IPS DF 19.7 (cell line): ENCODE results near the gene ZNF366.

Experiments
- DNase-seq: peaks from one replicate; pipeline ENCODE4 v3.0.0-alpha.2; 2013; ENCODE audit warnings: low read depth, low spot score

ZNF366 gene

GRCh38 chr5:72494623-72495124 is 12.5 kb downstream of the ZNF366 start:
- no peak for DNase-seq

- no peak for DNase-seq
Measured at GRCh38 chr5:72489536-72489935, 17.7 kb downstream of the ZNF366 start.

GRCh38 chr5:72488756-72489155 is 18.5 kb downstream of the ZNF366 start:
- DNase-seq: no peak

- DNase-seq: no peak
Measured at GRCh38 chr5:72487177-72487576, 20.0 kb downstream of the ZNF366 start.

- no peak for DNase-seq
Measured at GRCh38 chr5:72486371-72486770, 20.8 kb downstream of the ZNF366 start.

- no peak for DNase-seq
Measured at GRCh38 chr5:72485430-72485974, 21.7 kb downstream of the ZNF366 start.

- DNase-seq: no peak
Measured at GRCh38 chr5:72482046-72482445, 25.2 kb downstream of the ZNF366 start.

GRCh38 chr5:72480841-72481240 is 26.4 kb downstream of the ZNF366 start:
- DNase-seq: no peak

- DNase-seq: no peak
Measured at GRCh38 chr5:72479921-72480320, 27.3 kb downstream of the ZNF366 start.

- DNase-seq: no peak
Measured at GRCh38 chr5:72478684-72479083, 28.5 kb downstream of the ZNF366 start.

- no peak for DNase-seq
Measured at GRCh38 chr5:72478276-72478675, 28.9 kb downstream of the ZNF366 start.

GRCh38 chr5:72477644-72478043 is 29.6 kb downstream of the ZNF366 start:
- no peak for DNase-seq

- DNase-seq: no peak
Measured at GRCh38 chr5:72477176-72477575, 30.0 kb downstream of the ZNF366 start.

GRCh38 chr5:72476721-72477120 is 30.5 kb downstream of the ZNF366 start:
- no peak for DNase-seq

GRCh38 chr5:72476275-72476674 is 30.9 kb downstream of the ZNF366 start:
- no peak for DNase-seq

GRCh38 chr5:72474516-72474915 is 32.7 kb downstream of the ZNF366 start:
- no peak for DNase-seq

- DNase-seq: no peak
Measured at GRCh38 chr5:72474046-72474500, 33.1 kb downstream of the ZNF366 start.

GRCh38 chr5:72472666-72473422 is 34.4 kb downstream of the ZNF366 start:
- DNase-seq: no peak

- DNase-seq: no peak
Measured at GRCh38 chr5:72472031-72472430, 35.2 kb downstream of the ZNF366 start.

GRCh38 chr5:72470826-72471225 is 36.4 kb downstream of the ZNF366 start:
- no peak for DNase-seq

- no peak for DNase-seq
Measured at GRCh38 chr5:72468606-72469005, 38.6 kb downstream of the ZNF366 start.

GRCh38 chr5:72468024-72468423 is 39.2 kb downstream of the ZNF366 start:
- DNase-seq: no peak

- no peak for DNase-seq
Measured at GRCh38 chr5:72467461-72467860, 39.7 kb downstream of the ZNF366 start.
